ENCODE results near the gene SPIRE2.

SPIRE2 gene

GRCh38 chr16:89890886-89891657 lies 62.8 kb downstream of the SPIRE2 start:
- no peak for DNase-seq (ENCODE audit: extremely low spot score, insufficient read length, low read depth)
- no peak for FAIRE-seq

GRCh38 chr16:89892055-89892630 lies 63.9 kb downstream of the SPIRE2 start:
- DNase-seq (ENCODE audit: extremely low spot score, insufficient read length, low read depth), result no peak
- FAIRE-seq, result no peak

- FAIRE-seq (no peak), DNase-seq (ENCODE audit: extremely low spot score, insufficient read length, low read depth) (no peak)
Measured at GRCh38 chr16:89892635-89893034, 64.4 kb downstream of the SPIRE2 start.

GRCh38 chr16:89893642-89894548 lies 65.6 kb downstream of the SPIRE2 start:
- FAIRE-seq, result no peak

GRCh38 chr16:89895482-89896250 lies 67.4 kb downstream of the SPIRE2 start:
- FAIRE-seq, result no peak

More at GRCh38 chr16:89893642-89894548, 65.6 kb downstream of the SPIRE2 start:
- no peak for DNase-seq (ENCODE audit: extremely low spot score, insufficient read length, low read depth)

GRCh38 chr16:89897204-89897603 lies 68.9 kb downstream of the SPIRE2 start:
- DNase-seq (ENCODE audit: extremely low spot score, insufficient read length, low read depth) (no peak), FAIRE-seq (no peak)

More at GRCh38 chr16:89895482-89896250, 67.4 kb downstream of the SPIRE2 start:
- DNase-seq (ENCODE audit: extremely low spot score, insufficient read length, low read depth), result no peak

GRCh38 chr16:89898201-89898967 lies 70.1 kb downstream of the SPIRE2 start:
- no peak for FAIRE-seq
- no peak for DNase-seq (ENCODE audit: extremely low spot score, insufficient read length, low read depth)

GRCh38 chr16:89899879-89900481 lies 71.7 kb downstream of the SPIRE2 start:
- DNase-seq (ENCODE audit: extremely low spot score, insufficient read length, low read depth) (no peak), FAIRE-seq (no peak)

- FAIRE-seq (no peak), DNase-seq (ENCODE audit: extremely low spot score, insufficient read length, low read depth) (no peak)
Measured at GRCh38 chr16:89900885-89901284, 72.6 kb downstream of the SPIRE2 start.

GRCh38 chr16:89902980-89903379 lies 74.7 kb downstream of the SPIRE2 start:
- no peak for FAIRE-seq
- DNase-seq (ENCODE audit: extremely low spot score, insufficient read length, low read depth), result no peak

GRCh38 chr16:89903908-89904515 lies 75.7 kb downstream of the SPIRE2 start:
- FAIRE-seq (no peak), DNase-seq (ENCODE audit: extremely low spot score, insufficient read length, low read depth) (no peak)

- no peak for DNase-seq (ENCODE audit: extremely low spot score, insufficient read length, low read depth)
- FAIRE-seq, result no peak
Measured at GRCh38 chr16:89904606-89905510, 76.6 kb downstream of the SPIRE2 start.

- DNase-seq (ENCODE audit: extremely low spot score, insufficient read length, low read depth) (no peak), FAIRE-seq (no peak)
Measured at GRCh38 chr16:89905511-89906139, 77.3 kb downstream of the SPIRE2 start.

- no peak for FAIRE-seq
Measured at GRCh38 chr16:89906140-89907025, 78.1 kb downstream of the SPIRE2 start.

GRCh38 chr16:89907055-89907814 lies 79.0 kb downstream of the SPIRE2 start:
- DNase-seq (ENCODE audit: extremely low spot score, insufficient read length, low read depth), result no peak
- FAIRE-seq, result no peak

More at GRCh38 chr16:89906140-89907025, 78.1 kb downstream of the SPIRE2 start:
- DNase-seq (ENCODE audit: extremely low spot score, insufficient read length, low read depth), result no peak

All from GM18507 (cell line).